Measurements from ENCODE around the gene LMAN1. TPM values are rescaled to one million over a fixed set of nuclear protein-coding genes. Genes with fewer than 3 reads are reported as not detected.

LMAN1 gene
- total and polyA plus RNA-seq, 2 of the 4 experiments (the other 2 are of a cell fraction), result 83.1 to 213 TPM

DNA sequence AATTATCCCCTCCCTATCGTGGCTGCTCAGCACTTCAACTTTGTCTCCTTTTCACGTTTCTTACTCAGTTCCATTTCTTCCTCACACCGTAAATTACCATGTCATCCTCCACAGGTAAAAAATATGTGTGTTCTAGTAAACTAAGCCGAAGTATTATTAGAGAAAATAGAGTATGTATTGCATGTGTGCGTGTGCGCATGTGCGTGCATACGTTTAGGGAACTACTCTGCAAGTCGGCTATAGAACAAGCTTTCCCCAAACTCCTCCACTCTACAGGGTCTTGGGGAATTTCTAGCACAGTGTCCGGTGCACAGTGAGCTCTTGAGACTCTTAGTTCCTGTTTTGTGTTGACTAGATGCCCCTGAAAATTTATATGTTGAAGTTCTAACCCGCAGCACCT, 76.7 kb downstream of the LMAN1 start:
- Histone ChIP-seq H3K27me3 (ENCODE audit: control insufficient read depth, insufficient read depth, low read length) (peaks cover 67% of the 10 kb centered on the region), H3K79me1 (ENCODE audit: low read depth in 1 of 2, low read length in 2 of 2) (no peaks in the 10 kb centered on the region), H3K27ac (ENCODE audit: insufficient read depth, low read length) (no peak overlapping the region), H2BK120ac (ENCODE audit: low read depth, low read length) (no peak overlapping the region), H4K8ac (ENCODE audit: low read depth in 2 of 2, low read length in 2 of 2) (no peak overlapping the region), H3K4me3 (ENCODE audit: insufficient read depth, low read depth, low read length) (no peak overlapping the region), H3K56ac (ENCODE audit: extremely low read depth, insufficient read depth, low read length) (no peak overlapping the region), H2BK15ac (ENCODE audit: low read depth, low read length) (no peak overlapping the region), H4K20me1 (ENCODE audit: insufficient read depth, low read length) (no peaks in the 10 kb centered on the region), H3K18ac (ENCODE audit: low read depth, low read length) (no peak overlapping the region), H2BK20ac (ENCODE audit: low read depth, low read length) (no peak overlapping the region), H3K9me1 (ENCODE audit: insufficient read depth, low read length) (no peaks in the 10 kb centered on the region), H4K5ac (ENCODE audit: low read depth, low read length) (no peak overlapping the region), H3K23ac (ENCODE audit: low read depth, low read length) (no peak overlapping the region), H3K9me3 (ENCODE audit: control insufficient read depth, insufficient read depth, low read length) (peaks cover 5% of the 10 kb centered on the region; the same call in 1 of the 2 replicates), H2BK5ac (ENCODE audit: low read depth, low read length, poor library complexity, severe bottlenecking) (no peak overlapping the region), H4K91ac (ENCODE audit: insufficient read depth, low read depth, low read length) (no peak overlapping the region), H2AFZ (replicated peaks; ENCODE audit: low read length, poor library complexity) (no peak overlapping the region), H3K4ac (ENCODE audit: low read depth, low read length) (no peak overlapping the region), H2AK5ac (ENCODE audit: low read depth, low read length) (no peak overlapping the region), H3K4me1 (ENCODE audit: control insufficient read depth, insufficient read depth, low read length) (no peaks in the 10 kb centered on the region), H3K9ac (ENCODE audit: low read depth, low read length) (no peak overlapping the region), H3K4me2 (ENCODE audit: low read depth, low read length) (no peak overlapping the region), H3K36me3 (ENCODE audit: control insufficient read depth, insufficient read depth, low read length) (no peaks in the 10 kb centered on the region), H3K14ac (replicated peaks; ENCODE audit: low read depth, low read length) (no peak overlapping the region), H2AK9ac (replicated peaks; ENCODE audit: low read depth, low read length, poor library complexity) (no peak overlapping the region)
- no TSS peak for BruUV-seq (replicated peaks)
- no CpG with 5 or more reads among the region's 11 CpGs for WGBS, 2 experiments (ENCODE audit: extremely low coverage in 2 of 2, insufficient read length in 1 of 2)
- no peak for ATAC-seq (ENCODE audit: low read depth)
- in situ Hi-C loops (cut with MboI; ENCODE audit: low sequenced_read_pairs), result no loop called here
- no peak for DNase-seq
- CTCF ChIA-PET, result no interaction called here
- no peak for TF ChIP-seq RFX5 (IDR thresholded peaks at IDR 0.05; ENCODE audit: low read depth, low read length)
- no peak for TF ChIP-seq MAFK (IDR thresholded peaks at IDR 0.05; ENCODE audit: low read depth, low read length)
- TF ChIP-seq RCOR1 (IDR thresholded peaks at IDR 0.05; ENCODE audit: insufficient replicate concordance, low read length), result no peak
- TF ChIP-seq RAD21 (IDR thresholded peaks at IDR 0.05; ENCODE audit: low read length), result no peak
- TF ChIP-seq CTCF (conservative IDR thresholded peaks at IDR 0.05; ENCODE audit: low read depth, low read length), result no peak
- TF ChIP-seq USF2 (IDR thresholded peaks at IDR 0.05; ENCODE audit: low read depth, low read length), result no peak
- no peak for TF ChIP-seq NFE2L2 (IDR thresholded peaks at IDR 0.05; ENCODE audit: low read depth, low read length)
- TF ChIP-seq MXI1 (IDR thresholded peaks at IDR 0.05; ENCODE audit: borderline replicate concordance, low read depth, low read length), result no peak
- no peak for TF ChIP-seq POLR2A (IDR thresholded peaks at IDR 0.05; ENCODE audit: low read depth, low read length)
- TF ChIP-seq FOS (IDR thresholded peaks at IDR 0.05; ENCODE audit: low read depth, low read length), result no peak
- TF ChIP-seq BHLHE40 (IDR thresholded peaks at IDR 0.05; ENCODE audit: low read depth, low read length), result no peak
- TF ChIP-seq SMC3 (IDR thresholded peaks at IDR 0.05; ENCODE audit: low read depth, low read length), result no peak
- TF ChIP-seq ELK1 (IDR thresholded peaks at IDR 0.05; ENCODE audit: borderline replicate concordance, low read depth, low read length), result no peak
- no peak for TF ChIP-seq CEBPB (IDR thresholded peaks at IDR 0.05; ENCODE audit: low read depth, low read length)
- no peak for TF ChIP-seq CHD1 (IDR thresholded peaks at IDR 0.05; ENCODE audit: low read depth, low read length)
- TF ChIP-seq MAZ (IDR thresholded peaks at IDR 0.05; ENCODE audit: borderline replicate concordance, low read depth, low read length), result no peak
- dilution Hi-C loops (cut with HindIII; ENCODE audit: low sequenced_read_pairs, unreplicated experiment), result no loop called here
- POLR2A ChIA-PET (ENCODE audit: unreplicated experiment), result no interaction called here
- intact Hi-C loops (cut with micrococcal nuclease), result no loop called here
